Esophagus muscularis mucosa (tissue), 4 donors: ENCODE data around the gene PRPSAP1.

Source experiments
- CTCF ChIP-seq, 3 experiments: fragments of 200-600 bp in 2 of 3; fragments of 450-650 bp in 1 of 3; sonication (generic) in 2 of 3; IDR thresholded peaks; one replicate each; pipeline ENCODE4 v1.5.1; 2017 to 2019; ENCODE audit warnings: antibody characterized with exemption in 3 of 3, mild to moderate bottlenecking in 2 of 3, moderate library complexity in 1 of 3
- EP300 ChIP-seq: sonication (generic); formaldehyde crosslinking; IDR thresholded peaks from one replicate; pipeline ENCODE4 v1.6.1; 2017; ENCODE audit warnings: antibody characterized with exemption
- POLR2AphosphoS5 ChIP-seq, 2 donors: sonication (generic); formaldehyde crosslinking; IDR thresholded peaks; one replicate each; pipeline ENCODE4 v1.6.1; 2017; ENCODE audit warnings: antibody characterized with exemption in 2 of 2

DNA sequence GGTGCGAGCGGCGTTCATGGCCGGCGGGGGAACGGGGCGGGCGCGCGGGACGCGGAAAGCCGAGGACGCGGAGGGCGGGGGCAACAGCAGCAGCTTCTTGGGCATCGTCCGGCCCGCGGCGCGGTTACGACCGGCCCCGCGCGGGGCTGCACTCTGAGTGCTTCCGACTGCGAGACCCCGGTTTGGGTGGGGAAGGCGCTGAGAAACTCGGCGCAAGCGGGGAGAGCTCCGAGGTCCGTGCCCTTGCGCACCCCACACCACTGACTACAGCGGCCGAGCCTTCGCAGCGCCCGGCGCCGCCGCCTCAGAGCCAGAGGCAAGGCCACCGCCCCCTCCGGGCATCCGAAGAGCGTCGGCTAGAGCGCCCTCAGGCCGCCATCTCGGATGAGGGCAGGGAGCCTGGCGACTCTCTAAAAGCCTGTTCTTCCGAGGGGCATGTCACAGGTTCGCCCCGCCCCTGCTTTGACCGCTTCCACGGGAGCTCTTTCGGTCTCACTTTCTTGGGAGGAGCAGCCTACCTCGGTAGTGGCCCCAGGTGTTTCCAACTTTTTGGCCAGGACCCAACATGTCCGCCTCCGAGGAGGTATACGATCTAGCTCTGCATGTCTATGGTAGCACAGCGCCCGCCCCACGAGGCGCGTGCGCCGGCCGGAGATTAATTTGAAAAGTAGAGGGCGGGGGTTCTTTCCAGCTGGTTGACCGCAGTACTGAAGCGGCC is at the start of gene PRPSAP1:
- TF ChIP-seq CTCF (IDR thresholded peaks at IDR 0.05) (peak; percentile 45 to 56 (median 53)), EP300 (no peak), POLR2AphosphoS5 (IDR thresholded peaks at IDR 0.05) (peak; percentile 83 to 87)
